Spleen (tissue), 7 donors: ENCODE data around the gene ENO3.

ENCODE experiments used
- CTCF ChIP-seq, 11 experiments: fragments of 200-600 bp in 7 of 11; fragments of 450-650 bp in 4 of 11; sonication (generic) in 4 of 11; IDR thresholded peaks in 8 of 11; conservative IDR thresholded peaks in 3 of 11; 1 replicate in 7 of 11; 2 replicates in 4 of 11; pipeline versions ENCODE4 v1.4.0 to v1.8.0; 2016 to 2021; ENCODE audit warnings: antibody characterized with exemption in 11 of 11, inconsistent platforms in 4 of 11, mild to moderate bottlenecking in 1 of 11
- POLR2A ChIP-seq, 3 donors: fragments of 450-650 bp; IDR thresholded peaks; one replicate each; pipeline ENCODE4 v1.5.1; 2017; ENCODE audit warnings: antibody characterized with exemption in 3 of 3, mild to moderate bottlenecking in 1 of 3
- POLR2AphosphoS5 ChIP-seq, 3 donors: sonication (generic); formaldehyde crosslinking; IDR thresholded peaks; one replicate each; pipeline ENCODE4 v1.5.1; 2017; ENCODE audit warnings: antibody characterized with exemption in 3 of 3
- donor health status: DM: no; HTN: no; CAD: no; lungs with moderate emphysema.
- donor health status: DM: no; HTN: no; CAD: no.
- donor health status: DM: no; HTN: no; CAD: no.

- TF ChIP-seq POLR2A (IDR thresholded peaks at IDR 0.05) (no peak), CTCF (IDR thresholded peaks at IDR 0.05 in 8 of 11, conservative IDR thresholded peaks at IDR 0.05 in 3 of 11) (no peak), POLR2AphosphoS5 (IDR thresholded peaks at IDR 0.05) (no peak)
Observed at GRCh38 chr17:4969047-4969550, 18.2 kb downstream of the ENO3 start.
